Measurements from ENCODE around the gene OCA2. TPM values are rescaled to one million over a fixed set of nuclear protein-coding genes. Genes with fewer than 3 reads are reported as not detected.
"Not testable (repeated sequence)": the region's sequence is repeated elsewhere in the genome, so short reads cannot be mapped to it uniquely, and the experiment has no call there.

The OCA2 gene
- total RNA-seq, 4 donors from 2014 or later: 7.0 to 53.1 (median 20.4) TPM

- no peaks in the 10 kb centered on the region for H3K9me3 ChIP-seq
- no peak overlapping the region for H3K27ac ChIP-seq
- TF ChIP-seq CTCF (IDR thresholded peaks at IDR 0.05) (no peak), POLR2AphosphoS5 (IDR thresholded peaks at IDR 0.05) (no peak), EP300 (IDR thresholded peaks at IDR 0.05) (no peak), POLR2A (IDR thresholded peaks at IDR 0.05) (no peak)
- 95% methylated on average over 16 of the region's 17 CpGs for WGBS
- H3K4me3 ChIP-seq: no peak overlapping the region
- H3K4me1 ChIP-seq: no peaks in the 10 kb centered on the region
- H3K27me3 ChIP-seq: no peaks in the 10 kb centered on the region
- peak in 1 of 2 donors; percentile 65 for DNase-seq (ENCODE audit: low spot score in 2 of 2)
- no peaks in the 10 kb centered on the region for H3K36me3 ChIP-seq
Measured at GRCh38 chr15:27850981-27851857, 247.9 kb downstream of the OCA2 start.

GRCh38 chr15:27850050-27850449, 249.1 kb downstream of the OCA2 start:
- TF ChIP-seq EP300 (IDR thresholded peaks at IDR 0.05): no peak
- TF ChIP-seq POLR2AphosphoS5 (IDR thresholded peaks at IDR 0.05): no peak
- TF ChIP-seq POLR2A (IDR thresholded peaks at IDR 0.05): no peak
- TF ChIP-seq CTCF (IDR thresholded peaks at IDR 0.05): no peak
- no peak for DNase-seq (ENCODE audit: low spot score in 2 of 2)
- Histone ChIP-seq H3K27me3 (no peaks in the 10 kb centered on the region), H3K9me3 (no peaks in the 10 kb centered on the region), H3K4me3 (no peak overlapping the region), H3K36me3 (no peaks in the 10 kb centered on the region), H3K27ac (no peak overlapping the region), H3K4me1 (no peaks in the 10 kb centered on the region)
- WGBS: 87% methylated on average over 5 of the region's 5 CpGs

- H3K27me3 ChIP-seq; H3K4me3 ChIP-seq; DNase-seq (ENCODE audit: low spot score in 2 of 2); H3K27ac ChIP-seq; H3K36me3 ChIP-seq; H3K9me3 ChIP-seq; H3K4me1 ChIP-seq: not testable (repeated sequence)
- WGBS: 66% methylated on average over 4 of the region's 5 CpGs
Measured at GRCh38 chr15:27848936-27849335, 250.2 kb downstream of the OCA2 start.

- no peak overlapping the region for H3K27ac ChIP-seq
- H3K36me3 ChIP-seq: no peaks in the 10 kb centered on the region
- DNase-seq (ENCODE audit: low spot score in 2 of 2): peak in 1 of 2 donors; percentile 61
- WGBS: 62% methylated on average over 15 of the region's 15 CpGs
- no peaks in the 10 kb centered on the region for H3K9me3 ChIP-seq
- no peaks in the 10 kb centered on the region for H3K4me1 ChIP-seq
- no peak overlapping the region for H3K4me3 ChIP-seq
- H3K27me3 ChIP-seq: no peaks in the 10 kb centered on the region
- TF ChIP-seq POLR2AphosphoS5 (IDR thresholded peaks at IDR 0.05) (no peak), CTCF (IDR thresholded peaks at IDR 0.05) (no peak)
Measured at GRCh38 chr15:27847775-27848710, 251.1 kb downstream of the OCA2 start.

- no peak for DNase-seq (ENCODE audit: low spot score in 2 of 2)
- H3K4me3 ChIP-seq: no peak overlapping the region
- no peaks in the 10 kb centered on the region for H3K27me3 ChIP-seq
- TF ChIP-seq EP300 (IDR thresholded peaks at IDR 0.05): no peak
- no peak for TF ChIP-seq POLR2AphosphoS5 (IDR thresholded peaks at IDR 0.05)
- TF ChIP-seq CTCF (IDR thresholded peaks at IDR 0.05): no peak
- no peak for TF ChIP-seq POLR2A (IDR thresholded peaks at IDR 0.05)
- H3K36me3 ChIP-seq: no peaks in the 10 kb centered on the region
- H3K9me3 ChIP-seq: no peaks in the 10 kb centered on the region
- no peak overlapping the region for H3K27ac ChIP-seq
- no peaks in the 10 kb centered on the region for H3K4me1 ChIP-seq
- WGBS: 81% methylated on average over 8 of the region's 10 CpGs
Measured at GRCh38 chr15:27846722-27847395, 252.3 kb downstream of the OCA2 start.
